H9 (cell line): ENCODE measurements around the gene CD320. TPM values are rescaled to one million over a fixed set of nuclear protein-coding genes. Genes with fewer than 3 reads are reported as not detected.

Source experiments
- DNase-seq: peaks from one replicate; pipeline ENCODE4 v3.0.0-alpha.2; 2017
- H2AFZ ChIP-seq: one replicate; pipeline ENCODE4 v1.6.1; 2013; ENCODE audit warnings: mild to moderate bottlenecking, low read length, control low read depth, moderate library complexity
- H2AK5ac ChIP-seq: 2 replicates; pipeline ENCODE4 v1.6.1; 2013; ENCODE audit warnings: low read length, control low read depth, mixed read lengths; ENCODE audit not compliant: insufficient read length
- H2BK120ac ChIP-seq: one replicate; pipeline ENCODE4 v1.6.1; 2013; ENCODE audit warnings: low read depth, mild to moderate bottlenecking, low read length, control low read depth, inconsistent platforms; ENCODE audit not compliant: poor library complexity, severe bottlenecking
- H2BK12ac ChIP-seq: 2 replicates; pipeline ENCODE4 v1.6.1; 2013; ENCODE audit warnings: low read length, control low read depth, mixed read lengths, low read depth; ENCODE audit not compliant: insufficient read length
- H2BK15ac ChIP-seq: 2 replicates; pipeline ENCODE4 v1.6.1; 2013; ENCODE audit warnings: low read depth, low read length, control low read depth
- H2BK20ac ChIP-seq: one replicate; pipeline ENCODE4 v1.6.1; 2013; ENCODE audit warnings: low read depth, mild to moderate bottlenecking, low read length, control low read depth, inconsistent platforms; ENCODE audit not compliant: poor library complexity, severe bottlenecking
- H2BK5ac ChIP-seq: 2 replicates; pipeline ENCODE4 v1.6.1; 2013; ENCODE audit warnings: low read length, control low read depth, mixed read lengths; ENCODE audit not compliant: insufficient read length
- H3K14ac ChIP-seq: 2 replicates; pipeline ENCODE4 v1.6.1; 2013; ENCODE audit warnings: low read length, control low read depth; ENCODE audit not compliant: insufficient read depth
- H3K18ac ChIP-seq: 2 replicates; pipeline ENCODE4 v1.6.1; 2013; ENCODE audit warnings: low read depth, mild to moderate bottlenecking, mixed read lengths, low read length, control low read depth; ENCODE audit not compliant: insufficient read length
- H3K23ac ChIP-seq: 2 replicates; pipeline ENCODE4 v1.6.1; 2013; ENCODE audit warnings: low read length, control low read depth, mixed read lengths, low read depth; ENCODE audit not compliant: insufficient read length
- H3K23me2 ChIP-seq: 2 replicates; pipeline ENCODE4 v1.6.1; 2013; ENCODE audit warnings: low read depth, mild to moderate bottlenecking, mixed read lengths, low read length, control low read depth; ENCODE audit not compliant: insufficient read length, poor library complexity, severe bottlenecking
- H3K27ac ChIP-seq: 2 replicates; pipeline ENCODE4 v1.5.1; 2013; ENCODE audit warnings: low read length, control low read depth, mixed read lengths, low read depth; ENCODE audit not compliant: insufficient read length
- H3K27me3 ChIP-seq: 2 replicates; pipeline ENCODE4 v1.6.1; 2013; ENCODE audit warnings: low read length, control low read depth, inconsistent platforms; ENCODE audit not compliant: insufficient read depth
- H3K4ac ChIP-seq: 2 replicates; pipeline ENCODE4 v1.6.1; 2013; ENCODE audit warnings: low read depth, mild to moderate bottlenecking, control low read depth, inconsistent platforms, low read length, moderate library complexity
- H3K4me1 ChIP-seq: 2 replicates; pipeline ENCODE4 v1.6.1; 2013; ENCODE audit warnings: low read length, control low read depth, inconsistent platforms; ENCODE audit not compliant: insufficient read depth
- H3K4me2 ChIP-seq: 2 replicates; pipeline ENCODE4 v1.6.1; 2013; ENCODE audit warnings: low read length, control low read depth, mixed read lengths; ENCODE audit not compliant: insufficient read length, insufficient read depth
- H3K56ac ChIP-seq: 2 replicates; pipeline ENCODE4 v1.6.1; 2013; ENCODE audit warnings: low read depth, mild to moderate bottlenecking, mixed read lengths, low read length, control low read depth; ENCODE audit not compliant: insufficient read length
- H3K79me1 ChIP-seq: 2 replicates; pipeline ENCODE4 v1.6.1; 2013; ENCODE audit warnings: low read depth, mild to moderate bottlenecking, moderate library complexity, low read length, control low read depth, inconsistent platforms; ENCODE audit not compliant: insufficient read depth, poor library complexity, severe bottlenecking
- H3K79me2 ChIP-seq: 2 replicates; pipeline ENCODE4 v1.6.1; 2013; ENCODE audit warnings: low read length, control low read depth, inconsistent platforms; ENCODE audit not compliant: insufficient read depth
- H3K9ac ChIP-seq: 2 replicates; pipeline ENCODE4 v1.6.1; 2013; ENCODE audit warnings: low read length, control low read depth, mixed read lengths; ENCODE audit not compliant: insufficient read length; ENCODE audit errors: extremely low read depth
- H3K9me3 ChIP-seq: one replicate; pipeline ENCODE4 v1.6.1; 2013; ENCODE audit warnings: low read depth, low read length, inconsistent platforms; ENCODE audit not compliant: control insufficient read depth
- H3T11ph ChIP-seq: one replicate; pipeline ENCODE4 v1.6.1; 2013; ENCODE audit warnings: mild to moderate bottlenecking, low read length, control low read depth, inconsistent platforms
- H4K20me1 ChIP-seq: one replicate; pipeline ENCODE4 v1.6.1; 2013; ENCODE audit not compliant: control insufficient read depth, insufficient read length, insufficient read depth
- H4K5ac ChIP-seq: 2 replicates; pipeline ENCODE4 v1.6.1; 2013; ENCODE audit warnings: low read depth, mild to moderate bottlenecking, mixed read lengths, low read length, control low read depth; ENCODE audit not compliant: insufficient read length
- H4K8ac ChIP-seq: replicated peaks from 2 replicates; pipeline ENCODE4 v1.6.1; 2013; ENCODE audit warnings: low read length, control low read depth, mixed read lengths, low read depth; ENCODE audit not compliant: insufficient read length
- H4K91ac ChIP-seq: 2 replicates; pipeline ENCODE4 v1.6.1; 2013; ENCODE audit warnings: low read depth, mild to moderate bottlenecking, moderate library complexity, mixed read lengths, low read length, control low read depth; ENCODE audit not compliant: insufficient read length
- H3K27ac Mint-ChIP-seq, 3 experiments: 2 replicates in 2 of 3; 3 replicates in 1 of 3; pipeline ENCODE4 v1.8.0; 2020 to 2021; ENCODE audit warnings: mixed read lengths in 3 of 3, mild to moderate bottlenecking in 1 of 3, moderate library complexity in 1 of 3
- H3K27me3 Mint-ChIP-seq: 2 replicates; pipeline ENCODE4 v1.8.0; 2021; ENCODE audit warnings: low read depth, mild to moderate bottlenecking, moderate library complexity, mixed read lengths
- H3K36me3 Mint-ChIP-seq, 3 experiments: 2 replicates in 2 of 3; 3 replicates in 1 of 3; pipeline ENCODE4 v1.8.0; 2020 to 2021; ENCODE audit warnings: low read depth in 3 of 3, mixed read lengths in 3 of 3; ENCODE audit not compliant: insufficient read depth in 1 of 3
- H3K4me1 Mint-ChIP-seq, 2 experiments: 2 replicates each; pipeline ENCODE4 v1.8.0; 2020; ENCODE audit warnings: mixed read lengths in 2 of 2
- H3K4me3 Mint-ChIP-seq, 2 experiments: 2 replicates in 1 of 2; 3 replicates in 1 of 2; pipeline ENCODE4 v1.8.0; 2020 to 2021; ENCODE audit warnings: mild to moderate bottlenecking in 2 of 2, mixed read lengths in 2 of 2, moderate library complexity in 1 of 2
- H3K9me3 Mint-ChIP-seq, 2 experiments: 2 replicates in 1 of 2; 3 replicates in 1 of 2; pipeline ENCODE4 v1.8.0; 2020; ENCODE audit warnings: mild to moderate bottlenecking in 2 of 2, mixed read lengths in 2 of 2, moderate library complexity in 1 of 2
- CTCF ChIP-seq: fragments of 200-600 bp; sonication (generic); conservative IDR thresholded peaks from 3 replicates; pipeline ENCODE4 v1.8.0; 2021; ENCODE audit warnings: antibody characterized with exemption, mild to moderate bottlenecking
- WGBS: extraction: QIAGEN DNeasy Blood & Tissue Kit; methylation state at CpG from one replicate; pipeline ENCODE4 v1.1.7; 2013; ENCODE audit warnings: missing lambda C conversion rate, low lambda C conversion rate, mixed read lengths; ENCODE audit not compliant: insufficient read length; ENCODE audit errors: extremely low coverage; 5-methylcytosine and 5-hydroxymethylcytosine counted together
- total RNA-seq: library from RNA; stranded (reverse); gene quantifications from 2 replicates; pipeline ENCODE4 v1.2.1, GENCODE V29; 2021

The CD320 gene
- total RNA-seq, 1 experiment from 2014 or later: 72.1 TPM

- H3K36me3 Mint-ChIP-seq: peaks cover 14 to 42% (median 36%) of the 10 kb centered on the region in 3 experiments
- Histone ChIP-seq H2BK15ac (no peak overlapping the region), H3K23me2 (no peaks in the 10 kb centered on the region), H3K27me3 (no peaks in the 10 kb centered on the region), H2AFZ (no peak overlapping the region), H3K4me2 (no peak overlapping the region), H3K14ac (no peak overlapping the region), H3T11ph (no peak overlapping the region), H3K4me1 (no peaks in the 10 kb centered on the region), H3K9me3 (no peaks in the 10 kb centered on the region), H3K23ac (no peak overlapping the region), H3K4ac (no peak overlapping the region), H2BK20ac (no peak overlapping the region), H3K9ac (no peak overlapping the region), H2BK12ac (no peak overlapping the region), H4K5ac (no peak overlapping the region), H4K8ac (no peak overlapping the region), H4K20me1 (no peaks in the 10 kb centered on the region), H3K79me2 (no peaks in the 10 kb centered on the region), H2BK5ac (no peak overlapping the region), H3K79me1 (no peaks in the 10 kb centered on the region), H4K91ac (no peak overlapping the region), H3K18ac (no peak overlapping the region), H2BK120ac (no peak overlapping the region), H3K56ac (no peak overlapping the region), H3K27ac (no peak overlapping the region), H2AK5ac (no peak overlapping the region)
- no peak overlapping the region for H3K27ac Mint-ChIP-seq
- no peak for TF ChIP-seq CTCF
- no peaks in the 10 kb centered on the region for H3K27me3 Mint-ChIP-seq
- DNase-seq: no peak
- H3K9me3 Mint-ChIP-seq: peaks cover 0 to 3% of the 10 kb centered on the region in 2 experiments; a peak in 1 of 5 replicates
- peaks cover 14 to 28% of the 10 kb centered on the region in 2 experiments for H3K4me1 Mint-ChIP-seq
- no CpG with 5 or more reads among the region's 14 CpGs for WGBS
- no peak overlapping the region for H3K4me3 Mint-ChIP-seq
Observed at GRCh38 chr19:8261881-8262280, 46.3 kb downstream of the CD320 start.
